HG03460 (cell line): ENCODE data around the gene FAM117A.
A peak's percentile ranks its signal among the peaks of the same experiment; 100 is the strongest.
"Not testable (repeated sequence)": the region's sequence is repeated elsewhere in the genome, so short reads cannot be mapped to it uniquely, and the experiment has no call there.

Experiments
- ATAC-seq: cut with Tn5 transposase; IDR thresholded peaks from one replicate; pipeline ENCODE4 v1.9.1; 2021; ENCODE audit not compliant: unreplicated experiment

Gene FAM117A

GRCh38 chr17:49681106-49681979, 82.6 kb downstream of the FAM117A start:
- no peak for ATAC-seq

- no peak for ATAC-seq
Measured at GRCh38 chr17:49680314-49680713, 83.6 kb downstream of the FAM117A start.

GRCh38 chr17:49677933-49678847, 85.7 kb downstream of the FAM117A start, which contains the start of gene SPOP:
Gene SPOP, minus strand, starts transcription at chr17:49678097. Its CDS starts 55,287 bp downstream, at chr17:49622810.
- peak; percentile 81 for ATAC-seq

GRCh38 chr17:49677134-49677932, 86.6 kb downstream of the FAM117A start:
- ATAC-seq = peak; percentile 53

GRCh38 chr17:49676276-49676868, 87.6 kb downstream of the FAM117A start:
- ATAC-seq = peak; percentile 54

GRCh38 chr17:49674507-49674906, 89.4 kb downstream of the FAM117A start:
- ATAC-seq = no peak

- not testable (repeated sequence) for ATAC-seq
Measured at GRCh38 chr17:49673679-49674078, 90.3 kb downstream of the FAM117A start.

GRCh38 chr17:49670641-49671040, 93.3 kb downstream of the FAM117A start:
- no peak for ATAC-seq

- ATAC-seq = no peak
Measured at GRCh38 chr17:49670002-49670401, 93.9 kb downstream of the FAM117A start.

GRCh38 chr17:49667854-49668253, 96.1 kb downstream of the FAM117A start:
- ATAC-seq = no peak

GRCh38 chr17:49664706-49665211, 99.2 kb downstream of the FAM117A start:
- no peak for ATAC-seq
